Stimulated activated naive B cell treated with anti-CD40 and anti-IgM and Interleukin-4, amounts not matched to agents 10 μg/mL and 1 μg/mL and 100 μg/mL, for 72 hours (primary cell): ENCODE data around the gene HAAO.

Source experiments
- ATAC-seq, 2 donors: fragments of 150-1000 bp; cut with Tn5 transposase; replicated peaks; 2 replicates each; pipeline ENCODE4 v1.10.0; 2021; ENCODE audit warnings: moderate library complexity in 1 of 2
- DNase-seq: peaks from one replicate; pipeline ENCODE4 v3.0.0; 2021
- H3K27ac Mint-ChIP-seq: one replicate; pipeline ENCODE4 v1.8.0; 2022; ENCODE audit warnings: mild to moderate bottlenecking, mixed read lengths
- H3K27me3 Mint-ChIP-seq, 2 donors: one replicate each; pipeline ENCODE4 v1.8.0; 2022; ENCODE audit warnings: mixed read lengths in 2 of 2
- H3K36me3 Mint-ChIP-seq, 2 donors: one replicate each; pipeline ENCODE4 v1.8.0; 2022; ENCODE audit warnings: mixed read lengths in 2 of 2, mild to moderate bottlenecking in 1 of 2
- H3K4me1 Mint-ChIP-seq, 2 donors: one replicate each; pipeline ENCODE4 v1.8.0; 2022; ENCODE audit warnings: mixed read lengths in 2 of 2, mild to moderate bottlenecking in 1 of 2
- H3K4me3 Mint-ChIP-seq, 2 donors: one replicate each; pipeline ENCODE4 v1.8.0; 2022; ENCODE audit warnings: mild to moderate bottlenecking in 2 of 2, mixed read lengths in 2 of 2, moderate library complexity in 1 of 2
- H3K9me3 Mint-ChIP-seq, 2 donors: one replicate each; pipeline ENCODE4 v1.8.0; 2022; ENCODE audit warnings: mixed read lengths in 2 of 2, mild to moderate bottlenecking in 1 of 2

HAAO gene

DNA sequence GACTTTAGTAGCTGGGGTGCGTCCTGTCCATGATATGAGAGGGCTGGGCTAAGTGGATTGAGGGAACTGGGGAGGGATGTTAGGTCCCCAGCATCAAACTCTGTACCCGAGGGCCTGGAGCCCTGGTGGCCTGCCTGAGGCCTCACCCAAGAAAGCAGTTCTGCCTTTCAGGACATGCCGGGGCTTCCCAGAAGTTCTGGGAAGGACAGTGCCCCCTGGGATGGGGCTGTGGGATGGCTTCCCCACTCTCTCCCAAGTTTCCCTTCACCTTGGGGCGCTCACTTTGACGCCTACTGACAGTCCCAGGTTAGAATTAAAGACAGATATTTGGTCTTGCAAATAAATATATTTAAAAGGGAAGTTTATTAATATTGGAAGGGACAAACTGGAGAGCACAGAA lies 30.2 kb downstream of the HAAO start:
- H3K27me3 Mint-ChIP-seq = no peaks in the 10 kb centered on the region
- peaks cover 3 to 13% of the 10 kb centered on the region in 2 donors for H3K4me1 Mint-ChIP-seq
- no peak overlapping the region for H3K27ac Mint-ChIP-seq
- ATAC-seq = no peak
- no peak for DNase-seq
- no peak overlapping the region for H3K4me3 Mint-ChIP-seq
- no peaks in the 10 kb centered on the region for H3K9me3 Mint-ChIP-seq
- H3K36me3 Mint-ChIP-seq = peaks cover 9 to 17% of the 10 kb centered on the region in 2 donors

DNA sequence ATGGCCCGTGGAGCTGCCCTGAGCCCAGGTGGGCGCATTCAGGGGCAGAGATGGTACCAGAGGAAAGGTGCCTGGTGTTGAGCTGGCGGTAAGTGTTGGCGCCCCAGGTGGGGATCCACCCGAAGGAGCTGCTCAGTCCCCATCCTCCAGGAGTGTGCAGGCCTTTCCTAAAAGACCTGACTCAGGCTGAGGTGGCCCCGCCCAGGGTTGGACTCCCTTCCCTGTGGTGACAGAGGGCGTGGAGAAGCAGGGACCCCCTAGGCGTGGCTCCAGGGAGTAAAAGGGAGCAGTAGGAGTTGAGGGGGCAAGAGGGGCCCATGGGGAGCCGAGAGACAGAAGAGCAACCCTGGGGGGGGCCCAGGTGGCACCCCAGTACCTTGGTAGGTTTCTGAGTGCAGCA lies 30.8 kb downstream of the HAAO start:
- no peak for DNase-seq
- ATAC-seq = no peak
- H3K36me3 Mint-ChIP-seq = peaks cover 9 to 17% of the 10 kb centered on the region in 2 donors
- H3K27ac Mint-ChIP-seq = peak overlapping the region; percentile 60
- H3K27me3 Mint-ChIP-seq = no peaks in the 10 kb centered on the region
- no peak overlapping the region for H3K4me3 Mint-ChIP-seq
- H3K4me1 Mint-ChIP-seq = peaks cover 6 to 19% of the 10 kb centered on the region in 2 donors
- no peaks in the 10 kb centered on the region for H3K9me3 Mint-ChIP-seq

DNA sequence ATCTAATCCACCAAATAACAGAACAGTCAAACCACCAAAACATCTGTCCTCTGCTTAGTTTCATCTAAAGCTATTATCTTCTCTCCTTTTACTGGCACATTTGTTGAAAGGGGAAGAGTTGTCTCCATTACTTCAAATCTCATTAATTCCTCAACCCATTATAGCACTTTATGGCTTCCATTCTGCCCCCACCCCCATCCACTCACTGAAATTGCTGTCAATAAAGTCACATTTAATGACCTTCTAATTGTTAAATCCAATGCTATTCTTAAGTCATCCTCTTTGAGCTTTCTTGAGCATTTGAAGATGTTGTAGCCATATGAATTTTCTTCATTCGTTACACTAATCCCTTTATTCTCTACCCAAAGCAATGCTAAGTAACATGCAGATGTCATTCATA lies 33.6 kb downstream of the HAAO start:
- Mint-ChIP-seq H3K4me1 (peaks cover 27 to 31% of the 10 kb centered on the region in 2 donors), H3K4me3 (no peak overlapping the region)
- ATAC-seq = no peak

DNA sequence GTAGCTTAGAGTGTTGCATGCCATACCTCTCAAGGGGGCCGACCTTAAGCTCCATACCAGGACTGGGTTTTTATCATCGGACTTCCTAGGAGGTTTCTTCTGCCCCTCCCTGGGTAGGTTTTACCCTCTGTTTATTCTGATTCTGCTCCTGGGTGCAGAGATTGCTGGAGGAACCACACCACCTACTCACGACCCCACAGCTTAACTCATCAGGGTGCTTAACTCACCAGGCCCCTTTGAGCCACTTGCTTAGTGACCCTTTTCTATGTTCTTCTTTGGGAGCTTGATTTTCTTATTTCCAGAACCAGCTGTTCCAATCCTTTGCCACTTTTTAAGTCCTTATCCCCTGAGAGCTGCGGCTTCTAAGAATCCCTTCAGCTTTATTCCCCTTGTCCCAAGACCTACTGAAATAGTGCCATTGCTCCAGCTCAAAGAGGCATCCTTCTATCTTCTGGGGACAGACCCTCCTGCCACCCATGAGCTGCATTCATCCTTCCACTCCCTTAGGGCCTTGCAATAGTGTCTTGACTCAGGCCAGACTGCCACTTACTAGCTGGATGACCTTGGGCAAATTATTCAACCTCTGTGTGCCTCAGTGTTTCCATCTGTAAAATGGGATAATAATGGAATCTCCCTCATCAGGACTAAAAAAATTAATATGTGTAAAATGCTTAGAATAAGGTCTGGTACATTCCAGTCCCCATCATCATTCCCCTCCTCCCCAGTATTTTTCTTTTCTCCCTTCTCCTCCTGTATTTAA lies 34.2 kb downstream of the HAAO start:
- H3K9me3 Mint-ChIP-seq = no peaks in the 10 kb centered on the region
- H3K4me1 Mint-ChIP-seq = peaks cover 30 to 37% of the 10 kb centered on the region in 2 donors
- no peak overlapping the region for H3K27ac Mint-ChIP-seq
- peaks cover 4 to 12% of the 10 kb centered on the region in 2 donors for H3K36me3 Mint-ChIP-seq
- H3K4me3 Mint-ChIP-seq = no peak overlapping the region
- no peak for DNase-seq
- no peaks in the 10 kb centered on the region for H3K27me3 Mint-ChIP-seq
- no peak for ATAC-seq

More for the DNA sequence above, 33.6 kb downstream of the HAAO start:
- no peaks in the 10 kb centered on the region for H3K27me3 Mint-ChIP-seq
- H3K27ac Mint-ChIP-seq = no peak overlapping the region
- H3K9me3 Mint-ChIP-seq = no peaks in the 10 kb centered on the region
- no peak for DNase-seq
- peaks cover 9 to 17% of the 10 kb centered on the region in 2 donors for H3K36me3 Mint-ChIP-seq

DNA sequence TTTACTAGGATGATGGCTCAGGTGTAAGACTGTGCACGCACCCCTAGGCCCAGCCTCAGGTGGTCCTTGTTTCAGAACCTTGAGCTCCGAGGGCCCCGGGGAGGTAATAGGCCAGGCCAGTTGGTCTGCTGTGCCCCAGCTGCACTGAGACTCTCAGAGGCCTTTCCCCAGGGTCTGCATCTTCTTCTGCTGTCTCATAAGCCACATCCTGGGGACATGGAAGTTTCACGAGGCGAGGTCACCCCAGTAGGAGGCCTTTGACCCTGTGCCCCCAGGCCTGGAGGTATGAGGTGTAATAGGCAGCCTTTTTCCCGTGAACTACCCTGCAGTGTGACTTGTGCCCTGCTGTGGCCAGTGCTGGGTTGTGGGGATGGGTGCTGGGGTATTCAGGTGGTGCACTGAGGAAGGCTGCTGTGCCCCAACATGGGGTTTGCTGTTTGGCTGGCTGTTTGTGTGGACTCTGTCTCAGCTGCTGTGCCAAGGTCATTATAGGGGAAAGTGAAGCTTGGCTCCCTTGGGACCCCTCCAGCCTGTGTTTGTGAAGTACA lies 35.3 kb downstream of the HAAO start:
- H3K4me1 Mint-ChIP-seq = peaks cover 41 to 48% of the 10 kb centered on the region in 2 donors
- H3K27me3 Mint-ChIP-seq = no peaks in the 10 kb centered on the region
- no peaks in the 10 kb centered on the region for H3K9me3 Mint-ChIP-seq
- peak overlapping the region; percentile 10 for H3K27ac Mint-ChIP-seq
- DNase-seq (no peak), ATAC-seq (no peak)
- peaks cover 0 to 8% of the 10 kb centered on the region in 2 donors for H3K36me3 Mint-ChIP-seq
- H3K4me3 Mint-ChIP-seq = no peak overlapping the region

DNA sequence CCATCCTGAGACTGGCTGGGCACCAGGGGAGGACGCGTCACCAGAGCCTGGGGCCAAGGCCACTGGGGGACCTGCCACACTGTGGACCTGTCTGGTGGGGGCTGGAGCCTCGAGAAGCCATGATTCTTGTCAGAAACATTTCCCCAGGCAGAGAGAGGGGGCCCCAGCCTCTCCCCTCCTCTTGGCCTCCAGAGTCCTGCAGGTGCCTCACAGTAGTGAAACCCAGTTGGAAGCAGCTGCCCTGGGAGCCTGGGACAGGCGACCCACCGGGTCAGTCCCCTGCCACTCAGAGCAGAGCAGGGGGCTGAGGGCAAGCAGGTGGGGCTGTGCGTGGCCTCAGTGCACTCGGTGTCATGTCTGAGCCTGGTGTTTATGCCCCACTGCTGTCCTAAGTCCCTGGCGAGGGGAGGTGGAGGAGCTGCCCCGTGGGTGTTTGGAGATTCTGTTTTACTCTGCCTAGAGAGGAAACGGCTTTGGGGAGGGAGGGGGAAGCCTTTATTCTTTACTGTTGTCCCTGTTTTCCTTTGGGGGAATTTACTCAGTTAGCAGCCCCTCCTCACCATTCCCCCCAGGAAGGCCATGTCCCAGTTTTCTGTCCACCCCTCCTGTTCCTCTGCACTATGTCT lies 36.1 kb downstream of the HAAO start:
- H3K4me3 Mint-ChIP-seq = no peak overlapping the region

DNA sequence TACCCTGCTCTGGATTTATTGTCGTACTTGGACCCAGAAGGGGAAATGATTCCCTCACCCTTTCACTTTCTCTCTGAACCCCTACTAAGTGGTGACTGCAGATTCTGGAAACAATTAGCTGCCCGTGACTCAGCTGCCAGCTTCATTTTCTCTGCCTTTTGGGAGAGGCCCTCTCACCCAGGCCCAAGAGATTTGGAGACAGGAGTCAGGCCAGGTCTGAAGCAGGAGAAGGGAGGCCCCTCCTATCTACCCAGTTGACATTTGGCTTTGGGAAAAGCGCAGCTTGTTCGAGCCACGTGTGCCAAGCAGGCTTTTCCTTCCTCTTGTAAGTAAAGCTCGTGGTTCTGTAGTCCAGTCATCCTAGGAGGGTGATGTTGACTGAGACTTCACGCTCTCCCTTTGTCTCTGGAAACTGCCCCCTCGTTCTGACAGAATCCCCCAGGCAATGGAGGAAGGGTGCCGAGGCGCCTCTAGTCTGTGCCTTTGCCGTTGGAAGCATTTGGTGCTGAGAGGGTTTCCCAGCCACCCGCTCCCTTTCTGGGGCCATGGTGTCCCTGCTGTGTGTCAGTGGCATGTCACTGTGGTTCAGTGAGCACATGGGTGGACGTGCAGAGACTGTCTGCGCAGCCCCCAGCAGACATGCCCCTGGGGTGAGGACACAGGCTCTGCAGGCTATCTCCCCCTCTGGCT lies 37.0 kb downstream of the HAAO start:
- no peak for DNase-seq
- ATAC-seq = peak in 1 of 2 donors; percentile 8
- Mint-ChIP-seq H3K4me1 (peaks cover 57 to 65% of the 10 kb centered on the region in 2 donors), H3K27ac (peak overlapping the region; percentile 87), H3K4me3 (peak overlapping the region in 1 of 2 donors; percentile 63), H3K36me3 (peaks cover 0 to 5% of the 10 kb centered on the region in 2 donors), H3K27me3 (no peaks in the 10 kb centered on the region), H3K9me3 (no peaks in the 10 kb centered on the region)

More for the DNA sequence above, 36.1 kb downstream of the HAAO start:
- ATAC-seq (no peak), DNase-seq (no peak)
- Mint-ChIP-seq H3K4me1 (peaks cover 49 to 56% of the 10 kb centered on the region in 2 donors), H3K27me3 (no peaks in the 10 kb centered on the region), H3K36me3 (peaks cover 0 to 5% of the 10 kb centered on the region in 2 donors), H3K27ac (no peak overlapping the region), H3K9me3 (no peaks in the 10 kb centered on the region)

DNA sequence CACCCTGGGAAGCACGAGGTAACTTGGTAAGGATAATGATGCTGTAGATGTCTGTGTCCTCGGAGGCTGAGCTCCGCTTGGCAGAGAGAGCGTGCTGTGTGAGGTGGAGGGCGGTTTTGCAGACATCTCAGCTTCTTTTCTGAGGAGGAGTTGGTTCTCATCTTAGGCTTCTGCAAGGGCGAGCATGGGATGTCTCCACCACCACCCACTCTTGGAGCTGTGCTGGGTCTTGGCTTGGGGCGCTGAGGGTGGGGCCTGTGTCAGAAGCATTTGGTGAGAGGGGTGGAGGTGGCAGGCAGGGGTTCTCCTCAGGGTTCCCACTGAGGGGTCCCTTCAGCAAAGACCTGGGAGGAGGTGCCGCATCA lies 37.6 kb downstream of the HAAO start:
- H3K27ac Mint-ChIP-seq = peak overlapping the region; percentile 87
- no peaks in the 10 kb centered on the region for H3K9me3 Mint-ChIP-seq
- H3K27me3 Mint-ChIP-seq = no peaks in the 10 kb centered on the region
- H3K4me1 Mint-ChIP-seq = peaks cover 57 to 68% of the 10 kb centered on the region in 2 donors
- peak overlapping the region; percentile 2 to 63 for H3K4me3 Mint-ChIP-seq
- ATAC-seq (no peak), DNase-seq (no peak)
- H3K36me3 Mint-ChIP-seq = peaks cover 0 to 5% of the 10 kb centered on the region in 2 donors

DNA sequence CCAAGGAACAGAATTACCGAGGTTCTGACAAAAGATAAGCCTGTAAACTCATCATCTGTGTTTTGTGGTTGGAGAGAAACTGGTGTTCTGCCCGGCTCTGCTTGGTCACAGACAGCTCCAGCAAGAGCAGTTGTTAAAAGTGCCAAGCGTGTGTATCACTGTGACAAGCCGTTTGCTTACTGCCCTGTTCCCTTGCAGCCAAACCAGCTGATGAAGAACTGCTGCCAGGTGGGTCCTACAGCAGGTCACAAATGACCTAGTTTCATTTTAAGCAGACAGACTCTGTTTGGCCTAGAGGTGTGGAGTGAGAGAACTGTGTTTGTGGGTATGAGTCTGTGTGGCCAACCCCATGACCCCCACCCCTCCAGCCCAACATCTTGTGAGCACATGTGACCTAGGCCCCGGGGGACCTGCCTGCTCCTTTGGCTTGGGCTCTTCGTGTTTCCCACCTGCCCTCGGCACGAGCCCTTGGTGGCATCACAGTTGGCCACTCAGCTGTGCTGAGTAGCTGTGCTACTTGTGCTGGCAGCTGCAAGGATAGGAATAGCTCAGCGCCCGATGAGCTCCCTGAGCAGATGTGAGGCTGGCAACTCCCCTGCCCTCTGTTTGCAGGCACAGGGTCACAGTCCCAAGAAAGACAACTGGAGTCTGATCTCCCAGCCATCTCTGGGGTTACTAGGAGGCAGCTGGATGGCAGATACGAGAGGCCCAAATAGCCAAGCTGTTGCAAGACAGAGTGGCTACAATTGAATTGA lies 38.2 kb downstream of the HAAO start:
- peaks cover 0 to 5% of the 10 kb centered on the region in 2 donors for H3K36me3 Mint-ChIP-seq
- no peaks in the 10 kb centered on the region for H3K9me3 Mint-ChIP-seq
- peak overlapping the region; percentile 2 to 63 for H3K4me3 Mint-ChIP-seq
- H3K4me1 Mint-ChIP-seq = peaks cover 57 to 68% of the 10 kb centered on the region in 2 donors
- DNase-seq (peak; percentile 68), ATAC-seq (peak; percentile 69 to 78)
- peak overlapping the region; percentile 87 for H3K27ac Mint-ChIP-seq
- no peaks in the 10 kb centered on the region for H3K27me3 Mint-ChIP-seq

DNA sequence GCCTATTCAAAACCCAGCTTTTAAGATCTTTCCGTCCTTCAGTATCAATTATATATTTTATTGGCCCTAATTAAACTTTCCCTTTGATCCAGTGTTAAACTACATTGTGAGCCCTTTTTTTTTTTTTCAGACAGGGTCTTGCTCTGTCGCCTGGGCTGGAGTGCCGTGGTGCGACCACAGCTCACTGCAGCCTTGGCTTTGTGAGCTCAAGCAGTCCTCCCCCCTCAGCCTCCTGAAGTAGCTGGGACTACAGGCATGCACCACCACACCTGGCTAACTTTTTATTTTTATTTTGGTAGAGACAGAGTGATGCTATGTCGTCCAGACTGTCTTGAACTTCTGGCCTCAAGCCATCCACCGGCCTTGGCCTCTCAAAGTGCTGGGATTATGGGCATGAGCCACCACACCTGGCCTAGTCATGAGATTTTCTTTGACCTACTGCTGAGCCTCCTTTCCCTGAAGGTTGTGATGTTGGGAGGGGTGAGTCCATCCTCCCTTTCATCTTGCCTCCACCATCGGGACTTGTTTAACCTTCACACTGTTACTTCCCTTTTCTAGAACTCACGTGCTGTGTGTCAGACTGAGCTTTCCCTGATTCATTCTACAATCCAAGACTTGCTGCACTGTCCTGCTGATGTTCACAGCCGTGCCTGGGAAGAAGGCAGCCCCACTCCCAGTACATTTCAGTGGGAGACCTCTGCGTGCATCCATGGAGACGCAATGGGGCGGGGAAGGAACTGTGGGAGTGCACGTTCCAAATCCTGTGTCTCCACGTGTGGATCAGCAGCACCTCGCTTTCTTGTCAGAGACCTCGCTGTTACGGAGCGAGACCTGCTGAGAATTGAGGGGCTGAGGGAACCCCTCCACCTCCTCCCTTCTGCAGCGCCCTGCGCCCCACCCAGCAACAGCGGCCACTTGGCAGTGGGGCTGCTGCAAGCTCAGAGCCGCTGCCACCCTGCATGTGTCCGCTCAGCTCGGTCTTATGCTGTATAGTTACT lies 39.3 kb downstream of the HAAO start:
- Mint-ChIP-seq H3K27me3 (no peaks in the 10 kb centered on the region), H3K4me3 (peak overlapping the region; percentile 34 to 52), H3K9me3 (no peaks in the 10 kb centered on the region), H3K36me3 (peaks cover 0 to 1% of the 10 kb centered on the region in 2 donors), H3K4me1 (peaks cover 57 to 68% of the 10 kb centered on the region in 2 donors), H3K27ac (peak overlapping the region; percentile 88)
- DNase-seq (no peak), ATAC-seq (peak; percentile 16 to 22)

DNA sequence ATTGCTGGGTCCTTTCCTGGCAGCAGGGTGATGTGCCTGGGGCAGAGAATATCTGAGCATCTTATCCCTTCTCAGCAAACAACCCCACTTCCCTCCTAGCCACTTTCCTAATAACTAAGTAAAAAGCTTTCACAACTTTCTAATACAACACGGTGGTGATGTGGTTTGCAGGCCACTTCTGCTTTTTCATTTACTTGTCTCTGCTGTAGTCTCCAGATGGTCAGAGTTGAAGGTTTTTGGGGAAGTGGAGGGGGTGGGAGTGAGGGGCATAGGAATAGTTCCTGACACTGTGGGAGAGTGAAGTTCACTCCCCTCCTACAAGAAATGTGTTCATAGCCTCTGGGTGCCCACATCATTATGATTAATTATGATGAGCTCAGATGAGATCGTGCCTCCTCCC lies 40.1 kb downstream of the HAAO start:
- H3K27ac Mint-ChIP-seq = peak overlapping the region; percentile 88
- ATAC-seq (peak; percentile 72 to 77), DNase-seq (peak; percentile 46)
- H3K4me3 Mint-ChIP-seq = peak overlapping the region; percentile 51 to 52
- H3K4me1 Mint-ChIP-seq = peaks cover 57 to 66% of the 10 kb centered on the region in 2 donors
- H3K36me3 Mint-ChIP-seq = peaks cover 0 to 1% of the 10 kb centered on the region in 2 donors
- no peaks in the 10 kb centered on the region for H3K9me3 Mint-ChIP-seq
- H3K27me3 Mint-ChIP-seq = no peaks in the 10 kb centered on the region

DNA sequence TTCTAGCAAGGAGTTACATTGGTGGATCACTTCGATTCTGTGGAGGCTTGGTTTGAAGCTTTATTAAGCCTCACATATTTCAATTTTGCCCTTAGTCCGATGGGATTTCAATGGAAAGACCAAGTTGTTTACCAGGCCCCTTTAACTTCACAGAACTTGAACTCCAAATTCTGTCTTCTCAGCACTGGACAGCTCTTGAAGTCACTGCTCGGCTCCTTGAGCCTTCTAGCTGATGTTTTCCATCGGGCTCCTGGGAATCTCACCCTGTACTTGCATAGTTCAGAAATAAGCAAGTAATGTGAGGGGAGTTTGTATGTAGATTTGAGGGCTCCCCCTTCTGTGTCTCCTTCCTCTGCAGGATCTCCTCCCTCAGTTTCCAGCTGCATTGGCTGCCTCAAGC lies 43.5 kb downstream of the HAAO start:
- Mint-ChIP-seq H3K9me3 (no peaks in the 10 kb centered on the region), H3K27ac (no peak overlapping the region), H3K27me3 (no peaks in the 10 kb centered on the region), H3K4me1 (peaks cover 33 to 37% of the 10 kb centered on the region in 2 donors), H3K36me3 (peaks cover 0 to 1% of the 10 kb centered on the region in 2 donors), H3K4me3 (no peak overlapping the region)
- DNase-seq = no peak
- no peak for ATAC-seq

DNA sequence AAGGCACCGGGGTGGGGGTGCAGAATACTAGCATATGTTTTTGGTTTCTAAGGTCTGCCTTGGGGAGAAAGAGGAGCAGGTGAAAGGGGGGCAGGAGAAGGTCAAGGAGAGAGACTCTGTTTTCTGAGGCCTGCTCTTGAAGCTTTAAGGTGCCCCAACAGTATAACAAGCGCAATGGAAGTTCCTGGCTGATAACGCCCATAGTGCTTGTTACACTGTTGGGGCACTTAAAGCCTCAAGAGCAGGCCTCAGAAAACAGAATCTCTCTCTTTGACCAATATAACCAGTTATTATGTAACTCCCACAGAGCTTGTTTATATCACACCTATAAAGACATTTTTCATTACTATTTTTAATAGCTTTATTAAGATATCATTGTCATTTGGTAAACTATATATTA lies 45.0 kb downstream of the HAAO start:
- Mint-ChIP-seq H3K4me1 (peaks cover 23 to 29% of the 10 kb centered on the region in 2 donors), H3K9me3 (no peaks in the 10 kb centered on the region), H3K27me3 (no peaks in the 10 kb centered on the region), H3K27ac (no peak overlapping the region), H3K4me3 (no peak overlapping the region), H3K36me3 (peaks cover 0 to 3% of the 10 kb centered on the region in 2 donors)
- DNase-seq (no peak), ATAC-seq (no peak)
